GM12801 (cell line): ENCODE measurements around the gene TNRC6A.

Experiments
- TF ChIP-seq, protein P1 (sequence below): IDR thresholded peaks from one replicate; pipeline ENCODE4 v1.5.1; 2011; ENCODE audit warnings: control low read depth; ENCODE audit not compliant: insufficient read length; ENCODE audit errors: extremely low read depth

TNRC6A gene

DNA sequence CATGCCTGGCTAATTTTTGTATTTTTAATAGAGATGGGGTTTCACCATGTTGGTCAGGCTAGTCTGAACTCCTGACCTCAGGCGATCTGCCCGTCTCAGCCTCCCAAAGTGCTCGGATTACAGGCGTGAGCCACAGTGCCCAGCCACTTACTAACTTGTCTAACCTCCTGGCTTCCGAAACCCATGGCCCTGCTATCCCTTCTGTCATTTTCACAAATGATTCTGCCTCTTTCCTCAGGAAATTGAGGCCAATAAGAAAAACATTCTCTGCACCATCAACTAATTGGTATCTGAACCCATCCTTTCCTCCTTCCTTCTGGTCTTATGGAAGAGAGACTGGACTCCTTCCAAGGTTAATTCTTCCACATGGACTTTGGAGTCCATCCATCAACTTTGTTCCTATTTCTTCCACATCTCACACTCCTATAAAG is 27.9 kb upstream of the TNRC6A start:
- TF ChIP-seq, protein P1, sequence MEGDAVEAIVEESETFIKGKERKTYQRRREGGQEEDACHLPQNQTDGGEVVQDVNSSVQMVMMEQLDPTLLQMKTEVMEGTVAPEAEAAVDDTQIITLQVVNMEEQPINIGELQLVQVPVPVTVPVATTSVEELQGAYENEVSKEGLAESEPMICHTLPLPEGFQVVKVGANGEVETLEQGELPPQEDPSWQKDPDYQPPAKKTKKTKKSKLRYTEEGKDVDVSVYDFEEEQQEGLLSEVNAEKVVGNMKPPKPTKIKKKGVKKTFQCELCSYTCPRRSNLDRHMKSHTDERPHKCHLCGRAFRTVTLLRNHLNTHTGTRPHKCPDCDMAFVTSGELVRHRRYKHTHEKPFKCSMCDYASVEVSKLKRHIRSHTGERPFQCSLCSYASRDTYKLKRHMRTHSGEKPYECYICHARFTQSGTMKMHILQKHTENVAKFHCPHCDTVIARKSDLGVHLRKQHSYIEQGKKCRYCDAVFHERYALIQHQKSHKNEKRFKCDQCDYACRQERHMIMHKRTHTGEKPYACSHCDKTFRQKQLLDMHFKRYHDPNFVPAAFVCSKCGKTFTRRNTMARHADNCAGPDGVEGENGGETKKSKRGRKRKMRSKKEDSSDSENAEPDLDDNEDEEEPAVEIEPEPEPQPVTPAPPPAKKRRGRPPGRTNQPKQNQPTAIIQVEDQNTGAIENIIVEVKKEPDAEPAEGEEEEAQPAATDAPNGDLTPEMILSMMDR, result no peak

GRCh38 chr16:24713379-24713778 is 16.1 kb upstream of the TNRC6A start:
- TF ChIP-seq, protein P1, result no peak

DNA sequence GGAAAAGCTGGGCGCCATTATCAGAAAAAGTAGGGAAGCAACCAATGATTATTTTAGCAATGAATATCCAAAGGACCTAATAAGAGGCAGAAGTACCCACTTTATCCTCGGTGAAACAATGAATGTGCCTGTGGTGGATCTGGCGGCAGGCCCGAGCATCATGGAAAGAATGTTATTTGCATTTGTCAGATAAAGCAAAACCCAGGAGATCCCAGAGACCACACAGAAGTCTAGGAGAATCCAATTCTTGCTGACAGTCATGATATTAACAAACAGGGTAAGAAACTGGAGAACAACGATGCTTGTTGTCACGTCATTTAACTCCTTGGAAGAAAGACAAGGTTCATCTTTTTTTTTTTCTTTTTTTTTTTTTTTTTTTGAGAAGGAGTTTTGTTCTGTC is 12.0 kb upstream of the TNRC6A start:
- TF ChIP-seq, protein P1, result no peak

DNA sequence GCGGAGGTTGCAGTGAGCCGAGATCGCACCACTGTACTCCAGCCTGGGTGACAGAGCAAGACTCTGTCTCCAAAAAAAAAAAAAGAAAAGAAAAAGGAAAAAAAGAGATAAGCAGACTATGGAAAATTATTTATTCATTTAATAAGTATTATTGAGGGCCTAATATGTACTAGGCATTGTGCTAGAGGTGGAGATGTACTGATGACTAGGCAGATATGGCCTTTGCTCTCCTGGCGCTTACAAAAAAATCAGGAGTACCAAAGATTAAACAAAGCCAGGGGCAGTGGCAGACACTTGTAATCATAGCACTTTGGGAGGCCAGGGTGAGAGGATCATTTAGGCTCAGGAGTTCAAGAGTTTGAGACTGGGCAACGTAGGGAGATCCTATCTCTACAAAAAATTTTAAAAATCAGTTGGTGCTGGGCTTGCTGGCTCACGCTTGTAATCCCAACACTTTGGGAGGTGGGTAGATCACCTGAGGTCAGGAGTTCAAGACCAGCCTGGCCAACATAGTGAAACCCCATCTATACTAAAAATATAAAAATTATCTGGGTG is 10.4 kb upstream of the TNRC6A start:
- TF ChIP-seq, protein P1, result no peak

DNA sequence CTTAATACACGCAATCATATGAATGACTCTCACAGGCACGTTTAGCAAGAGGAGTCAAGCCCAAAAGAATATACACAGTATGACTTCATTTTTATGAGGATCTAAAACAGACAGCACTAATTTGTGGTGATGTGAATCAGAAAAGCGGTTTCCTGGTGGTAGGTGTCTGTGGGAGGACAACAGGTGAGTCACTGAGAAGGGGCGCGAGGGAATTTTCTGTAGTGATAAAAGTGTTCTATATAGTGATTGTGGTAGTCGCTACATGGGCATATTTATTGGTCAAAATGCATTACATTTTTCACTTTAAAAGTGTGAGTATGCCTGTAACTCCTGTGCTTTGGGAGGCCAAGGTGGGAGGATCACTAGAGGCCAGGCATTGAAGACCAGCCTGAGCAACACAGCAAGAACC is 7.6 kb upstream of the TNRC6A start:
- TF ChIP-seq, protein P1, result no peak

- TF ChIP-seq, protein P1, result no peak
Observed at GRCh38 chr16:24723663-24724062, 5.8 kb upstream of the TNRC6A start.

GRCh38 chr16:24728011-24728410 is 1.4 kb upstream of the TNRC6A start:
- TF ChIP-seq, protein P1, result no peak
